ENCODE results near the gene RHNO1.

RHNO1 gene

DNA sequence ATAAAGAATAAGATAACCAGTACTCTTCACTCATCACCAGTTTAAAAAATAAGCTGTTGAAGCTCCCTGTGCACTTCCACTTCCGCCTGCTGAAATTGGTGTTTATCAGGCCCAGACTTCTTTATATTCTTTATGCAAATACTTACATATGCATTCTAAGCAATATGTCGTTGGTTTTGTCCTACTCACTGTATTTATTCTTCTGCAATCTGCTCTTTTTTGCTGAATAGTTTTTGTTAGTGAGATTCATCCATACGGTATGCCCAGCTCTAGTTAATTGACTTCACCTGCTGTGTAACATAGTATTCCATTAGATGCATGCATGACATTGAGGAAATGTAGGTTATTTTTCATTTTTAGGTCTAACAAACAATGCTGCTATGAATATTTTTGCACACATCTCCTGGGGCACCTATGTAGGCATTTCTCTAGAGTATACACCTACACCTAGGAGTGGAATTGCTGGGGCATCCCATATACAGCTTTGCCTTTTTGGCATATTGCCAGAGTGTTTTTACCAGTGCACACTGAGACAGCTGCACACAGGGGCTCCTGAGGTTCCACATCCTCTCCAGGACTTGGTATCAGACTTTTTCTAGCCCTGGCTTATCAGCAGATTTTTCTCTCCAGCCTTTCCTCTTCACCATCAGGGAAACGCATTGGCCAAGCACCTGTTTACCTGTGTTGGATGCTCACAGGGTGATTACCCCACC, 41.2 kb upstream of the RHNO1 start:
- no peaks in the 10 kb centered on the region for H4K20me1 ChIP-seq (ENCODE audit: insufficient read depth, low read length)
- H3K4me1 ChIP-seq (ENCODE audit: insufficient read depth, low read length, severe bottlenecking) = peaks cover 13% of the 10 kb centered on the region
- TF ChIP-seq EZH2 (IDR thresholded peaks at IDR 0.05; ENCODE audit: borderline replicate concordance, low read length) = no peak
- TF ChIP-seq, protein P1, sequence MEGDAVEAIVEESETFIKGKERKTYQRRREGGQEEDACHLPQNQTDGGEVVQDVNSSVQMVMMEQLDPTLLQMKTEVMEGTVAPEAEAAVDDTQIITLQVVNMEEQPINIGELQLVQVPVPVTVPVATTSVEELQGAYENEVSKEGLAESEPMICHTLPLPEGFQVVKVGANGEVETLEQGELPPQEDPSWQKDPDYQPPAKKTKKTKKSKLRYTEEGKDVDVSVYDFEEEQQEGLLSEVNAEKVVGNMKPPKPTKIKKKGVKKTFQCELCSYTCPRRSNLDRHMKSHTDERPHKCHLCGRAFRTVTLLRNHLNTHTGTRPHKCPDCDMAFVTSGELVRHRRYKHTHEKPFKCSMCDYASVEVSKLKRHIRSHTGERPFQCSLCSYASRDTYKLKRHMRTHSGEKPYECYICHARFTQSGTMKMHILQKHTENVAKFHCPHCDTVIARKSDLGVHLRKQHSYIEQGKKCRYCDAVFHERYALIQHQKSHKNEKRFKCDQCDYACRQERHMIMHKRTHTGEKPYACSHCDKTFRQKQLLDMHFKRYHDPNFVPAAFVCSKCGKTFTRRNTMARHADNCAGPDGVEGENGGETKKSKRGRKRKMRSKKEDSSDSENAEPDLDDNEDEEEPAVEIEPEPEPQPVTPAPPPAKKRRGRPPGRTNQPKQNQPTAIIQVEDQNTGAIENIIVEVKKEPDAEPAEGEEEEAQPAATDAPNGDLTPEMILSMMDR (IDR thresholded peaks at IDR 0.05; ENCODE audit: low read length) = no peak
- no peaks in the 10 kb centered on the region for H3K79me2 ChIP-seq (ENCODE audit: insufficient read depth, low read length)
- H3K9ac ChIP-seq (ENCODE audit: low read length) = no peak overlapping the region
- H2AFZ ChIP-seq (ENCODE audit: low read length) = no peak overlapping the region
- no peaks in the 10 kb centered on the region for H3F3A ChIP-seq (ENCODE audit: insufficient read depth, low read length)
- no peaks in the 10 kb centered on the region for H3K9me3 ChIP-seq (ENCODE audit: low read length)
- H3K27me3 ChIP-seq (ENCODE audit: insufficient read depth, low read length) = no peaks in the 10 kb centered on the region
- H3K27ac ChIP-seq (ENCODE audit: low read depth, low read length, poor library complexity, severe bottlenecking) = no peak overlapping the region
- no peaks in the 10 kb centered on the region for H3K36me3 ChIP-seq (ENCODE audit: insufficient read depth, low read length)
- no peak overlapping the region for H3K4me2 ChIP-seq (ENCODE audit: low read length)
- no peak overlapping the region for H3K4me3 ChIP-seq (ENCODE audit: low read depth, low read length, poor library complexity, severe bottlenecking)
- H3K9me2 ChIP-seq (ENCODE audit: low read depth, low read length) = no peaks in the 10 kb centered on the region

DNA sequence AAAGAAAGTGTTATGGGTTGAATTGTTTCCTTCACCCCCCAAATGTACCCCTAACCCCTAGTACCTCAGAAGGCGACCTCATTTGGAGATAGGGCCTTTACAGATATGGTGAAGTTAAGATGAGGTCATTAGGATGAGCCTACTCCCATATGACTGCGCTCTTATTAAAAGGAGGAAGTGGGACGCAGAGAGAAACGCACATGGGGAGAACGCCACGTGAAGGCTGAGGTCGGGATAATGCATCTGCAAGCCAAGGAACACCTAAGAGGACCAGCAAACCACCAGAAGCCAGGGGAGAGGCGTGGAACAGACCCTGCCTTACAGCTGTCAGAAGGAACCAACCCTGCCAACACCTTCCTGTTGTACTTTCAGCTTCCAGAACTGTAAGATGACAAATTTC, 40.4 kb upstream of the RHNO1 start:
- no peak for TF ChIP-seq EZH2 (IDR thresholded peaks at IDR 0.05; ENCODE audit: borderline replicate concordance, low read length)
- TF ChIP-seq, protein P1 (IDR thresholded peaks at IDR 0.05; ENCODE audit: low read length) = no peak
- Histone ChIP-seq H3K79me2 (ENCODE audit: insufficient read depth, low read length) (no peaks in the 10 kb centered on the region), H3K4me3 (ENCODE audit: low read depth, low read length, poor library complexity, severe bottlenecking) (no peak overlapping the region), H3K9me2 (ENCODE audit: low read depth, low read length) (no peaks in the 10 kb centered on the region), H3K4me1 (ENCODE audit: insufficient read depth, low read length, severe bottlenecking) (peaks cover 13% of the 10 kb centered on the region), H3F3A (ENCODE audit: insufficient read depth, low read length) (no peaks in the 10 kb centered on the region), H3K27me3 (ENCODE audit: insufficient read depth, low read length) (no peaks in the 10 kb centered on the region), H3K36me3 (ENCODE audit: insufficient read depth, low read length) (no peaks in the 10 kb centered on the region), H3K9ac (ENCODE audit: low read length) (no peak overlapping the region), H4K20me1 (ENCODE audit: insufficient read depth, low read length) (no peaks in the 10 kb centered on the region), H3K4me2 (ENCODE audit: low read length) (no peak overlapping the region), H2AFZ (ENCODE audit: low read length) (no peak overlapping the region), H3K9me3 (ENCODE audit: low read length) (no peaks in the 10 kb centered on the region), H3K27ac (ENCODE audit: low read depth, low read length, poor library complexity, severe bottlenecking) (no peak overlapping the region)

DNA sequence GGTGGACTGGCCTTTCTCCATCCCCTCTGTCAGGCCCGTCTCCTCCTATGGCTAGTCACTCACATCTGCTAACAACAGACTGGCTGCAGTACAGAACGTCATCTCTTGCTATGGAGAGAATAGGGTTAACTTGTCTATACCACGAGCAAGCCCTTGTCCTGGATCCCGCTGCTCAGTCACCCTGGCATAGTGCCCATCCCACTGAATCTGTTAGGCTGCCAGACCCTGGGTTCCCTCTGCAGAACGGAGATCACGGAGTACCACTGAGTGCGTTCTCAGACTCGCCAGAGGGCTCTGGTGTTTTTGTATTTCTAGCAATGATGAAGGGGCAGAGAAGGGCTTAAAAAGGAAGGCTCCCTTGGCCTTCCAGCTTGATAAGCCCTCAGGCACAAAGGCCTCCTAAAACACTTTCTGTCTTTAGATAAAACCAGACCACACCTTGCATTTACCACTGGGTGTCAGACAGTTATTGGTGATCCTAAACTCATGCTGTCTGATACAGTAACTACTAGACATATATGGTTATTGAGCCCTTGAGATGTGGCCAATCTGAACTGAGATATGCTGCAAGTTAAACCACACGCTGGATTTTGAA, 35.9 kb upstream of the RHNO1 start:
- Histone ChIP-seq H3K4me3 (ENCODE audit: low read depth, low read length, poor library complexity, severe bottlenecking) (no peak overlapping the region), H3K27ac (ENCODE audit: low read depth, low read length, poor library complexity, severe bottlenecking) (no peak overlapping the region), H3K4me2 (ENCODE audit: low read length) (no peak overlapping the region), H3K4me1 (ENCODE audit: insufficient read depth, low read length, severe bottlenecking) (peaks cover 1% of the 10 kb centered on the region), H3K9ac (ENCODE audit: low read length) (no peak overlapping the region), H2AFZ (ENCODE audit: low read length) (no peak overlapping the region), H3K9me3 (ENCODE audit: low read length) (no peaks in the 10 kb centered on the region), H3K27me3 (ENCODE audit: insufficient read depth, low read length) (no peaks in the 10 kb centered on the region), H3K79me2 (ENCODE audit: insufficient read depth, low read length) (no peaks in the 10 kb centered on the region), H3F3A (ENCODE audit: insufficient read depth, low read length) (no peaks in the 10 kb centered on the region), H3K9me2 (ENCODE audit: low read depth, low read length) (no peaks in the 10 kb centered on the region), H3K36me3 (ENCODE audit: insufficient read depth, low read length) (no peaks in the 10 kb centered on the region), H4K20me1 (ENCODE audit: insufficient read depth, low read length) (no peaks in the 10 kb centered on the region)
- no peak for TF ChIP-seq EZH2 (IDR thresholded peaks at IDR 0.05; ENCODE audit: borderline replicate concordance, low read length)

Data from OCI-LY1 (cell line).